Heart right ventricle (tissue), 16 donors: ENCODE results near the gene HOXA6. TPM values are rescaled to one million over a fixed set of nuclear protein-coding genes. Genes with fewer than 3 reads are reported as not detected.
A peak's percentile ranks its signal among the peaks of the same experiment; 100 is the strongest.

ENCODE experiments used
- ATAC-seq, 8 donors: fragments of 200-7000 bp; cut with Tn5 transposase; one replicate each; pipeline ENCODE4 v1.9.1; 2020; ENCODE audit warnings: mild to moderate bottlenecking in 8 of 8, moderate library complexity in 8 of 8, moderate number of reproducible peaks in 1 of 8
- DNase-seq, 2 donors: peaks; one replicate each; pipeline ENCODE4 v3.0.0-alpha.2; 2020
- H3K27ac ChIP-seq, 10 donors: fragments of 200-600 bp; sonication (generic) in 2 of 10; one replicate each; pipeline versions ENCODE4 v1.5.0 to v1.8.0; 2020 to 2022; ENCODE audit warnings: mild to moderate bottlenecking in 3 of 10
- H3K27me3 ChIP-seq, 7 donors: fragments of 200-600 bp; one replicate each; pipeline ENCODE4 v1.8.0; 2021 to 2022; ENCODE audit warnings: mild to moderate bottlenecking in 2 of 7
- H3K36me3 ChIP-seq, 9 donors: fragments of 200-600 bp; sonication (generic) in 1 of 9; one replicate each; pipeline versions ENCODE4 v1.5.0 to v1.8.0; 2020 to 2022; ENCODE audit warnings: mild to moderate bottlenecking in 2 of 9
- H3K4me1 ChIP-seq, 9 donors: fragments of 200-600 bp; sonication (generic) in 1 of 9; one replicate each; pipeline versions ENCODE4 v1.5.0 to v1.8.0; 2020 to 2022; ENCODE audit warnings: mild to moderate bottlenecking in 4 of 9
- H3K4me3 ChIP-seq, 10 donors: fragments of 200-600 bp; sonication (generic) in 2 of 10; one replicate each; pipeline versions ENCODE4 v1.5.0 to v1.8.0; 2020 to 2022; ENCODE audit warnings: mild to moderate bottlenecking in 7 of 10, moderate library complexity in 2 of 10
- H3K9me3 ChIP-seq, 11 donors: fragments of 200-600 bp in 10 of 11; sonication (generic) in 2 of 11; one replicate each; pipeline versions ENCODE4 v1.5.0 to v1.8.0; 2013 to 2022; ENCODE audit warnings: mild to moderate bottlenecking in 2 of 11, control low read depth in 1 of 11, moderate library complexity in 1 of 11
- WGBS, 2 donors: extraction: QIAGEN DNeasy Blood & Tissue Kit; methylation state at CpG; one replicate each; pipeline ENCODE4 v1.1.7; 2013; ENCODE audit warnings: inconsistent platforms in 1 of 2; 5-methylcytosine and 5-hydroxymethylcytosine counted together
- intact Hi-C, 10 donors: fragments of 100-400 bp; cut with DNase I; formaldehyde crosslinking; loops; one replicate each; pipeline versions ENCODE4 v1.11.1 to v1.14.2; 2022
- polyA plus RNA-seq, 2 donors: library from polyadenylated mRNA; stranded (reverse); fragments of 200-250 nt; gene quantifications; one replicate each; pipeline ENCODE4 v1.2.3, GENCODE V29; 2013
- total RNA-seq, 10 donors: library from RNA; stranded (reverse); fragmentation: NEBNext Ultra II Directional in 3 of 10; extraction: Animal tissue kit (Norgen Biotek cat#: 25700) in 3 of 10; gene quantifications; one replicate each; pipeline versions ENCODE4 v1.2.1 to v1.2.4, GENCODE V29; 2021 to 2023
- TF ChIP-seq, protein P1 (sequence below), 9 donors: fragments of 200-600 bp; sonication (generic) in 2 of 9; IDR thresholded peaks; one replicate each; pipeline versions ENCODE4 v1.5.0 to v1.8.0; 2021 to 2022; ENCODE audit warnings: antibody characterized with exemption in 9 of 9, mild to moderate bottlenecking in 5 of 9, moderate library complexity in 1 of 9
- donor health status: Arrhythmogenic right ventricular cardiomyopathy.
- donor health status: ischemic (EF 13 %, LVEDD 7.1; RV severe dilation, severe dysfunction).
- donor health status: healthy with polysubstance abuse.
- donor health status: DM: no; HTN: yes; CAD: no.
- donor health status: DM: no; HTN: no; CAD: no.
- donor health status: ischemic (EF 25% LVEDD 6.9; RV normal size, moderate dysfunction).
- donor health status: ischemic (EF 25% LVEDD 5.7; RV mildly dilated, moderate dysfunction).
- donor health status: healthy.
- donor health status: DM: yes; HTN: yes; CAD: no.
- donor health status: Ischemic cardiomyopathy.
- donor health status: ischemic (EF 35%, LVEDD 5.7; RV mildly dilated, moderate dysfunction).
- donor health status: nonischemic (EF 11% LVEDD 7.7; RV severe dilation, severe dysfunction).
- donor health status: DM: yes; HTN: yes; CAD: no.
- donor health status: PGD.
- donor health status: ischemic (EF 29% LVEDD 5.4; RV normal size, mild dysfunction).
- donor health status: nonischemic (EF 23%, LVEDD 6.1; RV moderate dilation, normal function).

Gene HOXA6
- total and polyA plus RNA-seq, 12 donors: not detected

DNA sequence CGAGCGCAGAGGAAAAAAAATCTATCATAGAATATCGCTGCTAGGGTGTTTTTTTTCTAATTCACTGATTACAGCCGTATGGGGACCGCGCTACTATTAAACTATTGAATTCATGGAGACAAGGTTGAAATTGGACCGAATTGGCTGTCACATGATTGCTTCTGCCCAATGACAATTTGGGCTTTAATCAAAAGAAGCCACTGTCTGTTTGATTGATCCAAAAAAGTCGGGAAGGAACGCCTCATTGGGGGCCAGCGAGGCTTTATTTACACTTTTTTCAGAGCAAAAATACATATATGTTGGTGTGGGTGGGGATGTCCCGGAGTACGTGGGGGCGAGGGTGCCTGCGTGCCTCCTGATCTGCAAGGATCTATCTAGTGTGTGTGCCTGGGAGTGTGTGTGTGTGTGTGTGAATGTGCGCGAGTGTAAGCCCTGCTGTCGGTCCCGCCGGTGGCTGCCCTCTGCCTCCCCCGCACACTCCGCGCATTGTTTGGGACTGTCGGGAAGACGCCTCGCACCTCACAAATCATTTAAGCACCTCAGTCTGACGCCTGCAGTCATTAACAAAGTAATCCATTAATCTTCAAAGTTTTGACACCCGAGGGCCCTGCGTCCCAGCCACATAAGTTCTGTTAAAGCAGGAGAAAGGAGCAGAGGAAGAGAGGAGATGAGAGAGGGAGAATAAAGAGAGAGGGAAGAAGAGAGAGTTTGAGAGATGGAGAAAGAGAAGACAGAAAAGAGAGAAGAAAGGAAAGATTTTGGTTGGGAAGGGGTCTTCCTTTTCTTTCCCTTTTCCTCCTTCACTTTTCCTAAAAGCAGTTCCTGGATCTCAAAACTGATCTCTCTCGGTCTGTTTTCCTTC, 44.8 kb downstream of the HOXA6 start, which contains the start of gene HOXA2:
Gene HOXA2 (minus strand): TSS at position 103 of the 862 bp plus-strand sequence. CDS start 183 bp downstream, outside the sequence.
- WGBS, 2 donors: 3 to 6% methylated on average over 29 of the region's 29 CpGs
- ATAC-seq (peak in 2 of 8 donors; percentile 19 to 38), DNase-seq (no peak)
- H3K4me3 ChIP-seq: peak within 1 kb of the TSS in 5 of 10 donors; percentile 13 to 40 (median 26)
- H3K9me3 ChIP-seq: no peaks in the 10 kb centered on the region
- intact Hi-C loops: no loop called here
- peaks cover 34 to 100% (median 100%) of the 10 kb centered on the region in 7 donors for H3K27me3 ChIP-seq
- H3K27ac ChIP-seq: peak within 1 kb of the TSS in 4 of 10 donors; percentile 31 to 64 (median 46)
- H3K36me3 ChIP-seq: no peaks in the 10 kb centered on the region
- TF ChIP-seq, protein P1, sequence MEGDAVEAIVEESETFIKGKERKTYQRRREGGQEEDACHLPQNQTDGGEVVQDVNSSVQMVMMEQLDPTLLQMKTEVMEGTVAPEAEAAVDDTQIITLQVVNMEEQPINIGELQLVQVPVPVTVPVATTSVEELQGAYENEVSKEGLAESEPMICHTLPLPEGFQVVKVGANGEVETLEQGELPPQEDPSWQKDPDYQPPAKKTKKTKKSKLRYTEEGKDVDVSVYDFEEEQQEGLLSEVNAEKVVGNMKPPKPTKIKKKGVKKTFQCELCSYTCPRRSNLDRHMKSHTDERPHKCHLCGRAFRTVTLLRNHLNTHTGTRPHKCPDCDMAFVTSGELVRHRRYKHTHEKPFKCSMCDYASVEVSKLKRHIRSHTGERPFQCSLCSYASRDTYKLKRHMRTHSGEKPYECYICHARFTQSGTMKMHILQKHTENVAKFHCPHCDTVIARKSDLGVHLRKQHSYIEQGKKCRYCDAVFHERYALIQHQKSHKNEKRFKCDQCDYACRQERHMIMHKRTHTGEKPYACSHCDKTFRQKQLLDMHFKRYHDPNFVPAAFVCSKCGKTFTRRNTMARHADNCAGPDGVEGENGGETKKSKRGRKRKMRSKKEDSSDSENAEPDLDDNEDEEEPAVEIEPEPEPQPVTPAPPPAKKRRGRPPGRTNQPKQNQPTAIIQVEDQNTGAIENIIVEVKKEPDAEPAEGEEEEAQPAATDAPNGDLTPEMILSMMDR (IDR thresholded peaks at IDR 0.05): no peak
- peaks cover 0 to 56% (median 15%) of the 10 kb centered on the region in 9 donors for H3K4me1 ChIP-seq

- Histone ChIP-seq H3K27me3 (peaks cover 38 to 100% (median 100%) of the 10 kb centered on the region in 7 donors), H3K4me3 (peak overlapping the region in 5 of 10 donors; percentile 13 to 40 (median 26)), H3K9me3 (no peaks in the 10 kb centered on the region), H3K27ac (peak overlapping the region in 3 of 10 donors; percentile 31 to 64 (median 60)), H3K36me3 (no peaks in the 10 kb centered on the region), H3K4me1 (peaks cover 0 to 59% (median 18%) of the 10 kb centered on the region in 9 donors)
- DNase-seq (no peak), ATAC-seq (no peak)
- TF ChIP-seq, protein P1 (IDR thresholded peaks at IDR 0.05): no peak
- WGBS, 2 donors: 2 to 3% methylated on average over 39 of the region's 39 CpGs
- intact Hi-C loops: no loop called here
These were observed 45.5 kb downstream of the HOXA6 start for GRCh38 chr7:27101957-27102580.

GRCh38 chr7:27101171-27101956, 46.2 kb downstream of the HOXA6 start:
- ATAC-seq (no peak), DNase-seq (no peak)
- intact Hi-C loops: no loop called here
- H3K9me3 ChIP-seq: no peaks in the 10 kb centered on the region
- no peaks in the 10 kb centered on the region for H3K36me3 ChIP-seq
- TF ChIP-seq, protein P1 (IDR thresholded peaks at IDR 0.05): no peak
- 11 to 12% methylated on average over 25 of the region's 25 CpGs for WGBS, 2 donors
- H3K4me1 ChIP-seq: peaks cover 0 to 59% (median 25%) of the 10 kb centered on the region in 9 donors
- H3K27me3 ChIP-seq: peaks cover 40 to 100% (median 100%) of the 10 kb centered on the region in 7 donors
- peak overlapping the region in 5 of 10 donors; percentile 13 to 40 (median 26) for H3K4me3 ChIP-seq
- H3K27ac ChIP-seq: peak overlapping the region in 3 of 10 donors; percentile 36 to 60 (median 54)
